HG02678 (cell line): ENCODE measurements around the gene PSMB10.

ENCODE experiments used
- ATAC-seq: cut with Tn5 transposase; IDR thresholded peaks from one replicate; pipeline ENCODE4 v1.9.1; 2021; ENCODE audit warnings: mild to moderate bottlenecking, moderate library complexity; ENCODE audit not compliant: unreplicated experiment

PSMB10 gene

GRCh38 chr16:67964477-67965131, 28.0 kb upstream of the PSMB10 start:
- ATAC-seq: no peak

DNA sequence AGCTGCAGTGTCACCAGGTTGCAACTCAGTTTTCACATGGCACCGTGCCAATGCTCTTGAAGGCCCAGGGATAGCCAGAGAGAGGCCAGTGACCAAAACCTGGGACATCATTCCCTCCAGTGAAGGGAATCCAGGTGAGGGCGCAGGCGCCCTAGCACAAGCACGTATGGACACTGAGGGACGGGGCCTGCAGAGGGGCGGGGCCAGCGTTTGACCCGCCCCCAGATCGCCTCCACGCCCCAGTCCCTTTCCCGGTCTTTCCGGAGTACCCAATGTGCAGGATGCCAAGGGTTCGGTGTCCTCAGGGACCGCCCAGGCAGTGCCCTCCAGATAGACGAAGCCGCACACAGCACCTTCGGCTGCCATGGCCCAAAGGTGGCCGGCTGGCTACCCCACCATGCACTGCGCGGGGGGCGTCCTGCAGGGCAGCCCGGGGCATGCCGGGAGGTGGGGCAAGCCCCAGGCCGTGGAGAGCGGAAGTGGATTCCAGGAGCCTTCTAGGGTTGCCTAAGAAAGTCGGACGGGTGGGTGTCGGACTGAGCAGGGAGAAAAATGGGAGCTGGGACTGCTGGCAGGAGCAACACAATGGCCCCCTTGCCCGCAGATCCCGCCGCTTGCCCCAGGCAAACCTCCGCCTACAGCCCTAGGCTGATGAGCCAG, 27.1 kb upstream of the PSMB10 start:
- no peak for ATAC-seq

DNA sequence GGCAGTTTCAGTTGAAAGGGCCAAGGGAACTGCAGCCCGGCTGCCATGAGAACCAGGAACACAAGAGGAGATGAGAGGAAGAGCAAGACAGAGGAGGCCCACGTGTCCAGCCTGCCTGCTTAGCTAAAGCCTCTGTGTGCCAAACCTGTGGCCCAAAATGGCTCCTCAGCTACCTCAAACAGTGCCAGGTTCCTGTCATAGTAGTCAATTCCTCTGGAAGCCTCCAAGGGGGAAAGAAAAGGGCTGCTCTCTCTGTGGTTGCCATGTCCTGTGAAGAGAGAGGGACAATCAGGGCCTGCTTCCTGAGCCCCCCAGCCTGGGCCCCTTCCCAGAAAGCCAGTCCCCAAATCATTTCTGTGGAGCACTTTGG, 26.6 kb upstream of the PSMB10 start:
- no peak for ATAC-seq

- no peak for ATAC-seq
Measured at GRCh38 chr16:67962135-67962534, 25.5 kb upstream of the PSMB10 start.

GRCh38 chr16:67961551-67961957, 24.9 kb upstream of the PSMB10 start:
- ATAC-seq: no peak

GRCh38 chr16:67959536-67960329, 23.1 kb upstream of the PSMB10 start:
- no peak for ATAC-seq

DNA sequence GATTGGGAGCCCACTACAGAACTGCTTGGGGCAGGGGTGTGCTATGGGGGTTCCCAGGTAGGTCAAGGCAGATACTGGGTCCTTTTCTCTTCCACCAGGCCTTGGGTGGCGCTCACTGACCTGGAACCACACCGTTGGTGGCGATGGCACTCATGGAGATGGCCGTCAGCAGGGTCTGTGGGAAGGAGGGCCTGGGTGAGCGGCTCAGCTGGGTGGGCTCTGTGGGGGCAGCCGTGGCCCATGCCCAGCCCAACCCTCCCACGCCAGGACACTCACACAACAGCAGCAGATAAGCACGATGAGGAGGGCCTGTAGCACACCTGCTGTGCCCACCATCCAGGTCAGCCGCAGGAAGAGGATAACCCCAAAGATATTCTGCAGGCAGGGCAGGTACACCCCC, 21.0 kb upstream of the PSMB10 start:
- no peak for ATAC-seq

- no peak for ATAC-seq
Measured at GRCh38 chr16:67954421-67955196, 18.0 kb upstream of the PSMB10 start.

DNA sequence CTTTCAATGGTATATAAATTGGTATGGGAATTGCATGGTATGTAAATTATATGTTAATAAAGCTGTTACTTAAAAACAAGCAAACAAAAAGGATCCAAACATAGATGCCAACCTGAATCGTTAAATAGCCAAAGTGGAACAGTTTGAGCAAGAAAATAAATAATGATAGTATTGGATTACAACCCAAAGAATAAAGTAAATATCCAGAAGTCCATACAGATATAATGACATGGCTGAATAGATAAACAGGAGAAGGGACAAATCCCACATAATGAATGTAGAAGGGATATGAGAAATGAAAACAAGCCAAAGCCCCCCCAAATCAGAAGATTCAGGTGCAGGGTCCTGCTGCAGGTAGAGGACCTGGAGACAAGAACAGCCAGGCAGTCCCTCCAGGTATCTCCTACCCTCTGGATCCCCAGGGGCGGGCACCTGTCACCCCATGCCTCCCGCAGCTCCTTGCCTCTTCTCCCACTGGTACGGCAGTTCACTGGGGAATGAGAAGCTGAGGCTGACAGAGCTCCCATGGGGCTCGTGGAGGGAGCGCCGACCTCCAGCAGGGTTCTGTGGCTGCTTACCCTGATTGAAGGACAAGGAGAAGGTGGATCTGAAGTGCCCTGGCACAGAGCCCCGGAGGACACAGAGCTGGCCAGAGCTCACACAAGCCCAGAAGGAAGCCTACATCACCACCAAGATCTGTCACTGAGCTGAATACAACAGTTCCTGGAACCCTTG, 17.2 kb upstream of the PSMB10 start:
- ATAC-seq: no peak

GRCh38 chr16:67951485-67951884, 14.8 kb upstream of the PSMB10 start:
- no peak for ATAC-seq

GRCh38 chr16:67950335-67950843, 13.7 kb upstream of the PSMB10 start:
- no peak for ATAC-seq

DNA sequence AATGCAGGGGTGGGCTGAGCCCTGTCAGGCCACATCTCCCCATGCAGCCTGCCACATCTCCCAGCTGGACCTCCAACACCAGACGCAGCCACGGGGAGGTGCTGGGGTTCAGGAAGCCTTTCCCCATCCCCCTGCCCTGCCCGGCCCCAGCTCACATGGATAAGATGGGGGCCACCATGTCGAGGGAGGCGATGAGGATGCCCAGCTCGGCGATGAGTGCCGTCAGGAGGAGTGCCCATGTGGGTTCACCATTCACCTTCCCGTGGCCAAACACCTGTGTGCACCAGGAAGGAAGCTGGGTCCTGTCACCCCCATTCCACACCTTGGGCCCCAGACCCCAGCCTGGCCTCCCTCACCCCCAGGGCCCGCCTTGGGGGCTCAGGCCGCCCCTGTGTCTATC, 13.0 kb upstream of the PSMB10 start:
- ATAC-seq: no peak

GRCh38 chr16:67948015-67948414, 11.4 kb upstream of the PSMB10 start:
- ATAC-seq: no peak

DNA sequence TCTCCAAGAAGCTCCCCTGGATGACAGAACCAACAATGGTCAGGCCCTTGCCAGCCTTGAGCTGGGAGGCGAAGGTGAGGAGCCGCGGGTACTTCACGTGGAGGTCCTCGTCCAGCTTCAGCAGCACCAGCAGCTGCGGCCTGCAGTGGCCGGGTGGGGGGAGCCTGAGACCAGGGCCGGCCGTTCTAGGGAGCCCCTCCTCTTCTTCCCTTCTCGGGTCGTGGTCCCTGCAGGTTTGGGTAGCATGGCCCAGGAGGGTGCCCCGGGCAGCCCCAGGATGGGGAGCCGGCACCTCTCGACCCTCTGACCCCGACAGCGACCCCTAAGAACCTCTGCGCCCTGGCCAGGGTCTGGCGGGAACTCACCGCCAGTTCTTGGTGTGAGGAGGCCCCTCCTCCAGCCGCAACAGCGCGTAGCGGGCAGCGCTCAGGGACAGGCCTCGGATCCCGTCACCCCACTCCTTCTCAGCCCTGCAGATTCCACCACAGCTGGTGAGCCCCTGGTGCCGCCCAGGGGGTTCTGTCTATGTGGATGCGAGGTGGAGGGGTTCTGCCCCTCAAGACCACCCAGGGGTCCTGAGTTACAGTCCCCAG, 10.4 kb upstream of the PSMB10 start:
- no peak for ATAC-seq

- no peak for ATAC-seq
Measured at GRCh38 chr16:67946128-67946569, 9.5 kb upstream of the PSMB10 start.

DNA sequence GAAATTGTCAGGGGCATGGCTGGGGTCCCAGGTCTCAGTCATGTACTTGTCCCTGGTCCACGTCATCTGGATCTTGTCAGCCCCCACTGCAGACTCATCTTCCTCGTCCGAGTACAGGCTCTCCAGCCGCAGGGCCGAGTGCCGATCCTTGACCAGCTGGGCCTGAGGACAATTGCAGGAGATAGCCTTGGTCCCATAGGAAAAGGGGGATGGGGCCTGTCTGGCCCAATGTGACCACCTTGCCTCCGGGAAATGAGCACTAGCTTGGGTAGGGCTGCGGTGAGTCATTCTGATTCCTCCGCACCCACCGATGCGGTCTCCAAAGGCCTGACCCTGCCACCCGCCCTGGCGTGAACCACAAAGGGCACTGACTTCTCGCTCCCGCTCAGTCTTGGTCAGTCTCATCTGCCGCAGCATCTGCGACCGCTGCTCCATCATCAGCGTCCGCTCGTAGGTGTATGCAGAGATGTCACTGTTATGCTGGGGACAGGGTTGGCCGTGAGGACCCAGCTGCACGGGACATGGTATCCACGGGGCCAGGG, 8.8 kb upstream of the PSMB10 start:
- ATAC-seq: no peak

DNA sequence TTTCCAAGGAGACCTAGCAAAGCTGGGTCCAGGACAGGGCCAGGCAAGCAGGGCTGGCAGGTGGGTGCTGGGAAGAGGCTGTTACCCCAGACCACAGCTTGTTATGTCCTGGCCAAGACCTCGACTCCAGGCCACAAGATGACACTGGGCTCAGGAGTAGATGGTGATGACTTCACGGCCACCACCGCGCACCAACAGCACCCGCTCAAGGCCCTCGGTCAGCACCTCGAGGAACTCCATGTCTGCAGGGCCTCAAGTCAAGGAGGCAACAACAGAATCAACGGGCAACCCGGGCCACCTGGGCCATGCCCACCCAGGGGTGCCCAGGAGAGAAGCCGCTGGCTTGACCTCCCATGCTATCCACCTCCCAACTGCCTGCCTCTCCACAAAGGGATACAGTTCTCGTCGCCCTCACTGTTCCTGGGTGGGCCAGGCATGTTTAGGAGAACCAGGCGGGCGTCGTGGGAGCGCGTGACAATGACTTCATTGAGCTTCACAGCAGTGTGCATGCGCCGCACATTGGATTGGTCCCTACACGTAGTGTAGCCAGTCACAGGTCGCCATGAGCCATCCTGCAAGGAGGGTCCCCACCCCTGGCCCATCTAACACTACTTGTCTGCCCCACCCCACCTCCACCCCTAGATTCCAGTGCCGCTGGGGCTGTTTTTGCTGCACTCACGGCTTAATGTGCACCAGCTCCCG, 8.2 kb upstream of the PSMB10 start:
- no peak for ATAC-seq

DNA sequence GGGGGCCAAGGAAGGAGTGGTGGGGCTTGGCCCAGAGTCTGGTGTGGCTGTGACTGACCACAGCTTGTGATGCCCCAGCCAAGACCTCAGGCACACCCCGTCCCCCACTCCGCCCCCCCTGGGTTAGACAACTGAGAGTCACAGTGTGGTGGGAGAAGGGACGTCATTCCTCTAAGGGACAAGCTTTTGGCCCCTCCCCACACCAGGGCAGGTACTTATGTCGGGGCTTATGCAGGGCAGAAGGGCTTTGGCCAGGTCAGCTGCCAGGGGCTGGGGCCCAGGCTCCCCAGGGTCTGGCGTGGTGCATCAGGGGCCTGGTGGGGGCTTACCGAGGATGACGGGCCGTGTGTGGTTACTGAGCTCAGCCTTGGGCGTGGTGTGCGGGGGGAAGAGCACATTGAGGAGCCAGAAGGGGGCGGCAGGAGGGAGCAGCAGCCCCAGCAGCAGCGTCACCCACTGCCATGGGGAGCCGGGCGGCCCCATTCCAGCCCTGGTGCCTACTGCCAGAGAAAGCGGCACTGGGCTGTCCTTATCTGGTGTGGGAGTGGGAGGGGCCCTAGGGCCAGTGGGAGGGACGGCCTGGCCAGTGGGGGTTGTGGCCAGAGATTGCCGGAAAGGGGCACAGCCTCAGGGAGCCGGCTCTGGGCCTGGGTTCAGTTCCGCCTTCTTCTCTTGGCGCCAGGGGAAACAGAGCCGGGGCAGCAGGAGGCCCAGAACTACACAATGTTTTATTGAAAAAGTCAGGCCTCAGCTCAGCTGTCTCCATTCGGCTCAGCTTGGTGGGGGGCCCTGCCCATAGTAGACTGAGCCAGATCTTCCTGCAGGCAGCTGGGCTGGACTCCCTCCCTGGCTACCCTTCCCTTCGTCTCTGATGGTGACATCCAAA, 7.2 kb upstream of the PSMB10 start, which contains the start of gene LCAT:
Gene LCAT (minus strand): TSS at position 502 of the 886 bp plus-strand sequence. CDS start 19 bp downstream, at position 483.
- no peak for ATAC-seq
